PC-9 (cell line): ENCODE measurements around the gene NFASC.

Experiments used
- EZH2 ChIP-seq: fragments of 200-600 bp; sonication (generic); IDR thresholded peaks from 2 replicates; pipeline ENCODE4 v1.8.0; 2017; ENCODE audit warnings: antibody characterized with exemption, low read depth
- TF ChIP-seq, protein P1 (sequence below): fragments of 200-600 bp; sonication (generic); conservative IDR thresholded peaks from 2 replicates; pipeline ENCODE4 v1.6.1; 2017; ENCODE audit warnings: mixed run types, antibody characterized with exemption, mild to moderate bottlenecking, moderate library complexity

DNA sequence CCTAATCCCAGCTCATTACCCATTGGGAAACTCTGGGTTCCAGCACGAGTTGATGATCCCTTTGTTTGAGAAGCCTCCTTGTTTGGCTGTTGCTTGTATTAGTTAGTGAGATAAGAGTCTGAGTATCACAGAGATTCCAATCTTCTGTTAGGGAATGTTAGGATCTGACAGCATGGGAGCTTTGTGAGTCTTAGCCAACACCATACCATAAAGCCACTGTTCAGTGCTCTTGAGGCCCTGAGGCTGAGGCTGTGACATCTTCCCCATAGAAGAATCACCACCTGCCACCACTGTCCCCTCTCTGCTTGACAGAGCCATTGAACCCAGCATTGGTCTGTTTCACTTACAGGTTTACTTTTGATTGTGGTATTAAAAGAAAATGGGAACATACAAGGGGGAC is 29.3 kb upstream of the NFASC start:
- no peak for TF ChIP-seq EZH2
- TF ChIP-seq, protein P1, sequence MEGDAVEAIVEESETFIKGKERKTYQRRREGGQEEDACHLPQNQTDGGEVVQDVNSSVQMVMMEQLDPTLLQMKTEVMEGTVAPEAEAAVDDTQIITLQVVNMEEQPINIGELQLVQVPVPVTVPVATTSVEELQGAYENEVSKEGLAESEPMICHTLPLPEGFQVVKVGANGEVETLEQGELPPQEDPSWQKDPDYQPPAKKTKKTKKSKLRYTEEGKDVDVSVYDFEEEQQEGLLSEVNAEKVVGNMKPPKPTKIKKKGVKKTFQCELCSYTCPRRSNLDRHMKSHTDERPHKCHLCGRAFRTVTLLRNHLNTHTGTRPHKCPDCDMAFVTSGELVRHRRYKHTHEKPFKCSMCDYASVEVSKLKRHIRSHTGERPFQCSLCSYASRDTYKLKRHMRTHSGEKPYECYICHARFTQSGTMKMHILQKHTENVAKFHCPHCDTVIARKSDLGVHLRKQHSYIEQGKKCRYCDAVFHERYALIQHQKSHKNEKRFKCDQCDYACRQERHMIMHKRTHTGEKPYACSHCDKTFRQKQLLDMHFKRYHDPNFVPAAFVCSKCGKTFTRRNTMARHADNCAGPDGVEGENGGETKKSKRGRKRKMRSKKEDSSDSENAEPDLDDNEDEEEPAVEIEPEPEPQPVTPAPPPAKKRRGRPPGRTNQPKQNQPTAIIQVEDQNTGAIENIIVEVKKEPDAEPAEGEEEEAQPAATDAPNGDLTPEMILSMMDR: no peak
